Measurements from ENCODE around the gene CORIN. TPM values are rescaled to one million over a fixed set of nuclear protein-coding genes. Genes with fewer than 3 reads are reported as not detected.

CORIN gene
- total and polyA plus RNA-seq, 12 donors, result 0.10 to 1.1 (median 0.41) TPM; not detected in 2

DNA sequence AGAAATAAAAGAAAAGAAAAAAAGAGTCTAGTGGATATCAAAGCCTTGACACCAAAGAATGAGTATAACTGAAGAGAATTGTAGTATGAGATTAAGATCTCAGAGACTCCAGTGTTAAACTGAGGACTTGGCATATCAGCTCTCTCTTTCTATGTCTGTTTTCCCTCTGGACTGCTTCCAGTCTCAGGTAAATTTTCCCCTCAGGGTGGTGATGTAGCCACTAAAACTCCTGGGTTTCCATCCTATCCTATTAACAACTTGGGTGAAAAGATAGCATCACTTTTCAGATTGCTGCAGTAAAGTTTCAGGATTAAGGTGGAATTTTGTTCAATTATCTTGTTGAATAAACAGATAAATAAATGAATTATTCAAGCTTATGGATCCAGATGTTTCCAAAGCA lies 267.1 kb downstream of the CORIN start:
- TF ChIP-seq POLR2A (IDR thresholded peaks at IDR 0.05) (no peak), CTCF (IDR thresholded peaks at IDR 0.05) (no peak)
- Histone ChIP-seq H3K36me3 (replicated peaks in 1 of 2) (peaks cover 0 to 28% of the 10 kb centered on the region in 2 donors), H3K4me3 (no peak overlapping the region), H3K27ac (no peak overlapping the region), H3K4me1 (replicated peaks in 1 of 2) (no peaks in the 10 kb centered on the region), H3K27me3 (no peaks in the 10 kb centered on the region), H3K9me3 (replicated peaks in 1 of 3) (no peaks in the 10 kb centered on the region)
- DNase-seq, result no peak
- intact Hi-C loops (cut with DNase I), result no loop called here

GRCh38 chr4:47567511-47567910 lies 270.4 kb downstream of the CORIN start:
- H3K4me1 ChIP-seq (replicated peaks in 1 of 2), result no peaks in the 10 kb centered on the region
- 96 to 100% (median 98%) methylated on average over 1 of the region's 1 CpG for WGBS, 4 donors
- intact Hi-C loops (cut with DNase I), result loop anchor here (10.0 kb wide), 1 partner anchor 83 kb away; the partner anchor contains the start of gene ATP10D (in 2 of the 2)
- peaks cover 0 to 14% of the 10 kb centered on the region in 2 donors for H3K36me3 ChIP-seq (replicated peaks in 1 of 2)
- H3K4me3 ChIP-seq, result no peak overlapping the region
- no peak overlapping the region for H3K27ac ChIP-seq
- no peak for DNase-seq
- H3K27me3 ChIP-seq, result no peaks in the 10 kb centered on the region
- no peaks in the 10 kb centered on the region for H3K9me3 ChIP-seq (replicated peaks in 1 of 3)
- no peak for TF ChIP-seq CTCF (IDR thresholded peaks at IDR 0.05)
- no peak for TF ChIP-seq POLR2A (IDR thresholded peaks at IDR 0.05)

- Histone ChIP-seq H3K4me3 (no peak overlapping the region), H3K27me3 (no peaks in the 10 kb centered on the region), H3K36me3 (replicated peaks in 1 of 2) (peaks cover 0 to 12% of the 10 kb centered on the region in 2 donors), H3K27ac (no peak overlapping the region), H3K9me3 (replicated peaks in 1 of 3) (no peaks in the 10 kb centered on the region), H3K4me1 (replicated peaks in 1 of 2) (no peaks in the 10 kb centered on the region)
- TF ChIP-seq CTCF (IDR thresholded peaks at IDR 0.05) (no peak), POLR2A (IDR thresholded peaks at IDR 0.05) (no peak)
- DNase-seq, result no peak
- intact Hi-C loops (cut with DNase I), result loop anchor here (10.0 kb wide), 1 partner anchor 82 kb away; the partner anchor contains the start of gene ATP10D (in 2 of the 2)
Observed at GRCh38 chr4:47566969-47567368, 270.9 kb downstream of the CORIN start.

DNA sequence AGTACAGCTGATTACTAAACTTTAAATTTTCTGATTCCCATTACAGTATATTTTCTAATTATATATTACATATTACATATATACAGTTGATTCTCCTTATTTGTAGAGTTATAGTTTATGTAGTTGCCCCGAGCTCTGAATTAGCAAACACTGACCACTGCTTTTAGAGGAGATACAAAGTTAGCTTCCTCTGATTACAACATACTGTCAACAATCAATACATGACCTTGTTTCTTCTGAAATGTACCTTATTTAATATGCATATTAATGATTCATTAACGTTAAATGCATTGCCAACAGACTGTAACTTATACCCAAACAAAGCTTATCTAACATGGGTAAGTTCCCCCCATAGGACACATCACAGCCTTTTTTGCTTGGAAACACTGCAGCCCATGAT lies 271.3 kb downstream of the CORIN start:
- Histone ChIP-seq H3K4me3 (no peak overlapping the region), H3K27me3 (no peaks in the 10 kb centered on the region), H3K4me1 (replicated peaks in 1 of 2) (peaks cover 0 to under 1% of the 10 kb centered on the region in 2 donors), H3K27ac (no peak overlapping the region), H3K36me3 (replicated peaks in 1 of 2) (peaks cover 0 to 10% of the 10 kb centered on the region in 2 donors), H3K9me3 (replicated peaks in 1 of 3) (no peaks in the 10 kb centered on the region)
- intact Hi-C loops (cut with DNase I), result loop anchor here (10.0 kb wide), 1 partner anchor 82 kb away; the partner anchor contains the start of gene ATP10D (in 2 of the 2)
- no peak for TF ChIP-seq CTCF (IDR thresholded peaks at IDR 0.05)
- no peak for TF ChIP-seq POLR2A (IDR thresholded peaks at IDR 0.05)
- WGBS, 4 donors, result 78 to 82% (median 80%) methylated on average over 2 of the region's 2 CpGs
- DNase-seq, result no peak
